MM.1S (cell line): Measurements from ENCODE around the gene PI4KA.
"Not testable (repeated sequence)": the region's sequence is repeated elsewhere in the genome, so short reads cannot be mapped to it uniquely, and the experiment has no call there.

Experiments
- DNase-seq: peaks from one replicate; pipeline ENCODE4 v3.0.0-alpha.2; 2015
- H2AFZ ChIP-seq: fragments of 300-600 bp; sonication (generic); 2 replicates; pipeline ENCODE4 v1.6.0; 2016; ENCODE audit warnings: antibody characterized with exemption, low read length
- H3F3A ChIP-seq: fragments of 300-600 bp; sonication (generic); 2 replicates; pipeline ENCODE4 v1.6.1; 2016; ENCODE audit warnings: mild to moderate bottlenecking, antibody characterized with exemption, low read length, moderate library complexity, mixed read lengths; ENCODE audit not compliant: insufficient read depth
- H3K27ac ChIP-seq: fragments of 300-600 bp; sonication (generic); 2 replicates; pipeline ENCODE4 v1.5.1; 2016; ENCODE audit warnings: mild to moderate bottlenecking, low read length
- H3K27me3 ChIP-seq: fragments of 300-600 bp; sonication (generic); replicated peaks from 2 replicates; pipeline ENCODE4 v1.6.0; 2016; ENCODE audit warnings: low read length; ENCODE audit not compliant: insufficient read depth
- H3K36me3 ChIP-seq: fragments of 300-600 bp; sonication (generic); replicated peaks from 2 replicates; pipeline ENCODE4 v1.6.1; 2016; ENCODE audit warnings: mild to moderate bottlenecking, low read length, mixed read lengths; ENCODE audit not compliant: insufficient read depth
- H3K4me1 ChIP-seq: fragments of 300-600 bp; sonication (generic); 2 replicates; pipeline ENCODE4 v1.6.1; 2016; ENCODE audit warnings: low read length, mixed read lengths
- H3K4me2 ChIP-seq: fragments of 300-600 bp; sonication (generic); 2 replicates; pipeline ENCODE4 v1.6.0; 2016; ENCODE audit warnings: low read depth, low read length
- H3K4me3 ChIP-seq: fragments of 300-600 bp; sonication (generic); 2 replicates; pipeline ENCODE4 v1.5.1; 2016; ENCODE audit warnings: low read length, mixed read lengths
- H3K79me2 ChIP-seq: fragments of 300-600 bp; sonication (generic); 2 replicates; pipeline ENCODE4 v1.6.1; 2016; ENCODE audit warnings: mixed run types, low read length, mixed read lengths
- H3K9ac ChIP-seq: fragments of 300-600 bp; sonication (generic); 2 replicates; pipeline ENCODE4 v1.6.1; 2016; ENCODE audit warnings: low read length, mixed read lengths
- H3K9me2 ChIP-seq: fragments of 300-600 bp; sonication (generic); replicated peaks from 2 replicates; pipeline ENCODE4 v1.6.1; 2016; ENCODE audit warnings: mild to moderate bottlenecking, low read length, mixed read lengths; ENCODE audit not compliant: insufficient read depth
- H3K9me3 ChIP-seq: fragments of 300-600 bp; sonication (generic); replicated peaks from 2 replicates; pipeline ENCODE4 v1.6.1; 2016; ENCODE audit warnings: mild to moderate bottlenecking, low read length, mixed read lengths; ENCODE audit not compliant: insufficient read depth
- H4K20me1 ChIP-seq: fragments of 300-600 bp; sonication (generic); 2 replicates; pipeline ENCODE4 v1.6.1; 2016; ENCODE audit warnings: mild to moderate bottlenecking, low read length, moderate library complexity, mixed read lengths; ENCODE audit not compliant: insufficient read depth
- CTCF ChIP-seq: fragments of 300-600 bp; sonication (generic); IDR thresholded peaks from 2 replicates; pipeline ENCODE4 v1.5.1; 2016; ENCODE audit warnings: antibody characterized with exemption, low read length, mixed read lengths
- EZH2 ChIP-seq: fragments of 300-600 bp; sonication (generic); optimal IDR thresholded peaks from 2 replicates; pipeline ENCODE3; 2017; ENCODE audit warnings: low read depth, mild to moderate bottlenecking, antibody characterized with exemption, low read length, mixed read lengths
- EZH2phosphoT487 ChIP-seq: fragments of 300-600 bp; sonication (generic); IDR thresholded peaks from 2 replicates; pipeline ENCODE4 v1.6.1; 2018; ENCODE audit warnings: antibody characterized with exemption, low read length

Gene PI4KA

GRCh38 chr22:20668226-20668625 lies 190.4 kb downstream of the PI4KA start:
- not testable (repeated sequence) for H4K20me1 ChIP-seq, H3K79me2 ChIP-seq, H3K9ac ChIP-seq, H3K9me2 ChIP-seq, H2AFZ ChIP-seq, DNase-seq, H3K4me2 ChIP-seq, H3F3A ChIP-seq, H3K27ac ChIP-seq, H3K36me3 ChIP-seq, H3K4me1 ChIP-seq, H3K4me3 ChIP-seq, H3K9me3 ChIP-seq, H3K27me3 ChIP-seq

DNA sequence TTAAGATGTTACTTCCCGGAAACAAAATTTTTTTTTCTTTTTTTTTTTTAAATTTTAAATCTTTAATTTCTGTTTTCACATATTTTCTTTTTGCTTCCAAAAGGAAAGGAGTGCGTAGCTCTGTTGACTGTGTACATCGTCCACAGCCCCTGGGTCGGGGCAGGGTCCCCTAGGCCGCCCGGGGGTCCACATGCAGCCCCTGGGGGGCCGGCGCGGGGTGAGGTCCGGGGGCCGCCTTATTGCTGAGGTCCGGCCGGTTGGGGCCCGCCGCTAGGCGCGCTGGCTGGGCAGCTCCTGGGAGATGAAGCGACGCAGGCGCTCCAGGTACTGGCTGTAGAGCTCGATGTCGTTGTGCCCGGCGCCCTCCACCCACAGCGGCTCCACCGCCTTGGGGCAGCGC lies 191.1 kb downstream of the PI4KA start:
- not testable (repeated sequence) for H3K9ac ChIP-seq, H3K9me3 ChIP-seq, H3K4me1 ChIP-seq, DNase-seq, H3K27me3 ChIP-seq, H4K20me1 ChIP-seq, H3K27ac ChIP-seq, H3K9me2 ChIP-seq, H3K4me3 ChIP-seq, H3K36me3 ChIP-seq, H3K4me2 ChIP-seq, H3K79me2 ChIP-seq, H2AFZ ChIP-seq, H3F3A ChIP-seq

DNA sequence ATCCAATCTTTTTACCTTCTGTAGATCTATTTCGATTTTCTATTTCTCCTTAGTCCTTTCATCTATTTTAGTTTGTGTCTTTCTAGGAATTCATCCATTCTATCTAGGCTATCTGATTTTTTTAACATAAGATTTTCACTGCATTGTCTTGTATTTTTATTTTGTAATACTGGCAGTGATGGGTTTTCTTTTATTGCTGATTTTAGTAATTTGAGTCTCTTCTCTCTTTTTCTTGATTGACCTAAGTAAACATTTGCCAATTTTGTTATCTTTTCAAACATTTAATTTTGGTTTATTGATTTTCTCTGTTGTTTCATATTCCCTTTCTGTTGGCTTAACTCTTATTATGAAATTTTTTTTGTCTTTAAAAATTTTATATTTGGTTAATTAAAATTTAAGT lies 192.1 kb downstream of the PI4KA start:
- H3F3A ChIP-seq = no peaks in the 10 kb centered on the region
- H3K4me2 ChIP-seq = no peak overlapping the region
- no peak overlapping the region for H2AFZ ChIP-seq
- no peaks in the 10 kb centered on the region for H4K20me1 ChIP-seq
- TF ChIP-seq CTCF (no peak), EZH2 (no peak), EZH2phosphoT487 (no peak)
- no peaks in the 10 kb centered on the region for H3K36me3 ChIP-seq
- no peaks in the 10 kb centered on the region for H3K4me1 ChIP-seq
- no peak overlapping the region for H3K9ac ChIP-seq
- H3K9me3 ChIP-seq = no peaks in the 10 kb centered on the region
- no peak overlapping the region for H3K4me3 ChIP-seq
- H3K79me2 ChIP-seq = no peaks in the 10 kb centered on the region
- no peak overlapping the region for H3K27ac ChIP-seq
- no peaks in the 10 kb centered on the region for H3K9me2 ChIP-seq
- no peak for DNase-seq
- H3K27me3 ChIP-seq = no peaks in the 10 kb centered on the region

DNA sequence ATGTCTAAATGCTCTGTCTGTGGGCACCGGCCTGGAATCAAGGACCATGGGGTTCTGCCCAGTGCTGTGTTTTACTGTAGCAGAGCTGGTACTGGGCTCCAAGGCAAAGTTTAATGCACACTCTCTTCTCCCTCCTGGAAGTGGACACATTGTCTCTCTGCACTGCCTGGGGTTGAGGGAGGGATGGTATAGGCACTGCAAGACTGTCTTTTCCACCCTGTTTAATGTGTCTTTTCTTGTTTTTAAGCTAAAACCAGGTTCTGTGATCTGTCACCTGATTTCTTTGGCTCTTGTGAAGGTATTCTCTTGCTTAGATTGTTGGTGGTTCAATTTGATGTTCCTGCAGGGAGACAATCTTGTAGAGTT lies 194.0 kb downstream of the PI4KA start:
- Histone ChIP-seq H3K4me3 (no peak overlapping the region), H3K9ac (no peak overlapping the region), H3K9me2 (no peaks in the 10 kb centered on the region), H3K27ac (no peak overlapping the region), H3K4me1 (no peaks in the 10 kb centered on the region), H2AFZ (no peak overlapping the region), H3K4me2 (no peak overlapping the region), H3K9me3 (no peaks in the 10 kb centered on the region), H3K27me3 (peaks cover 12% of the 10 kb centered on the region), H3F3A (no peaks in the 10 kb centered on the region), H3K79me2 (no peaks in the 10 kb centered on the region), H3K36me3 (no peaks in the 10 kb centered on the region), H4K20me1 (no peaks in the 10 kb centered on the region)
- TF ChIP-seq EZH2phosphoT487 (no peak), EZH2 (no peak), CTCF (no peak)
- DNase-seq = no peak
